ENCODE data around the gene ENKD1. TPM values are rescaled to one million over a fixed set of nuclear protein-coding genes. Genes with fewer than 3 reads are reported as not detected.

Gene ENKD1
- total and polyA plus RNA-seq, 10 of the 15 experiments (the other 5 are each of a cell fraction or from before 2014, with no cell fraction given) = 0.19 to 8.1 (median 2.8) TPM

DNA sequence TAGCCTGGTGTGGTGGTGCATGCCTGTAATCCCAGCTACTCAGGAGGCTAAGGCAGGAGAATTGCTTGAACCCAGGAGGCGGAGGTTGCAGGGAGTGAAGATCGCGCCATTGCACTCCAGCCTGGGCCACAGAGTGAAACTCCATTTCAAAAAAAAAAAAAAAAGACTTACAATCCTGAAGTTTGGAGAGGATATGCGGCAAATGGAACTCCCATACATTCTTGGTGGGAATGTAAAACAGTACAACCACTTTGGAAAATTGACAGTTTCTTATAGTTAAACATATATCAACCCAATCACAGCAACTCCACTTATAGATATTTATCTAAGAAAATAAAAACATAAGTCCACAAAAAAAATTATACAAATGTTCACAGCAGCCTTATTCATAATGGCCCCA, 40.7 kb upstream of the ENKD1 start:
- no peak overlapping the region for H3K4me3 ChIP-seq
- ChIA-PET CTCF (no interaction called here), RAD21 (ENCODE audit: unreplicated experiment) (no interaction called here), SMC1A (ENCODE audit: uncharacterized antibody, unreplicated experiment) (no interaction called here), POLR2A (no interaction called here)
- H4K20me1 ChIP-seq (ENCODE audit: control insufficient read depth, insufficient read depth) = no peaks in the 10 kb centered on the region
- H3K4me2 ChIP-seq (ENCODE audit: control insufficient read depth, insufficient read depth) = no peak overlapping the region
- WGBS (ENCODE audit: insufficient coverage, insufficient replicate concordance, low lambda C conversion rate, missing lambda C conversion rate) = 100% methylated on average over 4 of the region's 4 CpGs
- no peak for DNase-seq (ENCODE audit: low read depth, low spot score)
- H3K9ac ChIP-seq (ENCODE audit: control insufficient read depth, insufficient read depth, low read length) = no peak overlapping the region
- H3K4me1 ChIP-seq (ENCODE audit: control insufficient read depth, insufficient read depth, low read length) = no peaks in the 10 kb centered on the region; the same call in 1 of the 2 replicates
- intact Hi-C loops (cut with micrococcal nuclease; ENCODE audit: unreplicated experiment) = no loop called here
- BruUV-seq (replicated peaks) = no TSS peak
- no peak for TF ChIP-seq RFX5 (IDR thresholded peaks at IDR 0.05; ENCODE audit: low read depth, low read length)
- TF ChIP-seq CHD1 (IDR thresholded peaks at IDR 0.05; ENCODE audit: low read depth, low read length) = no peak
- no peak for TF ChIP-seq SIX5 (IDR thresholded peaks at IDR 0.05; ENCODE audit: low read depth, low read length, severe bottlenecking)
- no peak for FAIRE-seq
- in situ Hi-C loops (cut with MboI) = no loop called here
- H3K27me3 ChIP-seq (replicated peaks in 1 of 2; ENCODE audit: control insufficient read depth in 2 of 2, insufficient read depth in 2 of 2, low read length in 1 of 2) = no peaks in the 10 kb centered on the region
- no peak overlapping the region for H3K27ac ChIP-seq (ENCODE audit: control insufficient read depth, insufficient read depth)
- H3K9me3 ChIP-seq (replicated peaks; ENCODE audit: control insufficient read depth, insufficient read depth, low read length) = no peaks in the 10 kb centered on the region
- no peak overlapping the region for H2AFZ ChIP-seq (ENCODE audit: control insufficient read depth, low read depth, low read length)
- H3K36me3 ChIP-seq (ENCODE audit: control insufficient read depth in 2 of 2, insufficient read depth in 2 of 2, low read length in 1 of 2) = peaks cover 0 to 5% of the 10 kb centered on the region in 2 experiments; a peak in 1 of 4 replicates
- no peaks in the 10 kb centered on the region; the same call in none of the 2 replicates for H3K79me2 ChIP-seq (ENCODE audit: control insufficient read depth, insufficient read depth, low read length)
- no peak for ATAC-seq

DNA sequence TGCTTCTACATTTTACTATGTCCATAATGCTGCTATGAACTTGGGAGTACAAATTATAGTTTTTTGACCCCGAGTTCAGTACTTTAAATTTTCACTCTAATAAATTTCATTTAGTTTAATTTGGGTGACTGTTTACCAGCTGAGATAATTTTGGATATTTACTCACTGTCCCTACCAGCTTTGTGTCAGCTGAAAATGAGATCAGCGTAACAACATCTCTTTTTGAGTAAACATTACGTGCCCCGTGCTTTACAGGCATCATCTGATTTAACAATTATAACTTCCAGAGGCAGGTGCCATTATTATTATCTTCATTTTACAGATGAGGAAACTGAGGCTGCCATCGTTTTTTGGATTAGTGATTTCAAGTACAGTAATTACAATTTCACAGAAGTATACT, 37.6 kb upstream of the ENKD1 start:
- BruUV-seq (replicated peaks) = no TSS peak
- H3K36me3 ChIP-seq (ENCODE audit: control insufficient read depth in 2 of 2, insufficient read depth in 2 of 2, low read length in 1 of 2) = no peaks in the 10 kb centered on the region
- SMC1A ChIA-PET (ENCODE audit: uncharacterized antibody, unreplicated experiment) = no interaction called here
- H3K79me2 ChIP-seq (ENCODE audit: control insufficient read depth, insufficient read depth, low read length) = no peaks in the 10 kb centered on the region; the same call in none of the 2 replicates
- no peaks in the 10 kb centered on the region for H3K27me3 ChIP-seq (replicated peaks in 1 of 2; ENCODE audit: control insufficient read depth in 2 of 2, insufficient read depth in 2 of 2, low read length in 1 of 2)
- intact Hi-C loops (cut with micrococcal nuclease; ENCODE audit: unreplicated experiment) (no loop called here), in situ Hi-C loops (cut with MboI) (no loop called here)
- no peak overlapping the region for H3K4me3 ChIP-seq
- H4K20me1 ChIP-seq (ENCODE audit: control insufficient read depth, insufficient read depth) = no peaks in the 10 kb centered on the region
- 63% methylated on average over 5 of the region's 5 CpGs for WGBS (ENCODE audit: insufficient coverage, insufficient replicate concordance, low lambda C conversion rate, missing lambda C conversion rate)
- no peak overlapping the region for H3K9ac ChIP-seq (ENCODE audit: control insufficient read depth, insufficient read depth, low read length)
- ATAC-seq = no peak
- H3K4me2 ChIP-seq (ENCODE audit: control insufficient read depth, insufficient read depth) = no peak overlapping the region
- CTCF ChIA-PET = interaction anchor here (1.1 to 1.6 kb wide), 3 partner anchors 14 to 31 kb away, joined by 3 to 4 read pairs (median 4); no protein-coding TSS in a partner anchor
- H3K27ac ChIP-seq (ENCODE audit: control insufficient read depth, insufficient read depth) = no peak overlapping the region
- RAD21 ChIA-PET (ENCODE audit: unreplicated experiment) = no interaction called here
- DNase-seq (ENCODE audit: low read depth, low spot score) = no peak
- no peaks in the 10 kb centered on the region; the same call in 2 of the 3 replicates for H3K9me3 ChIP-seq (replicated peaks; ENCODE audit: control insufficient read depth, insufficient read depth, low read length)
- H2AFZ ChIP-seq (ENCODE audit: control insufficient read depth, low read depth, low read length) = no peak overlapping the region
- POLR2A ChIA-PET = interaction anchor here (0.6 kb wide), 2 partner anchors 911 to 1054 kb away, joined by 4 to 5 read pairs; no protein-coding TSS in a partner anchor
- no peak for FAIRE-seq
- H3K4me1 ChIP-seq (ENCODE audit: control insufficient read depth, insufficient read depth, low read length) = no peaks in the 10 kb centered on the region; the same call in 1 of the 2 replicates
- no peak for TF ChIP-seq NBN (IDR thresholded peaks at IDR 0.05)
- TF ChIP-seq CREB1 (IDR thresholded peaks at IDR 0.05; ENCODE audit: low read depth) = no peak
- TF ChIP-seq, protein P1, sequence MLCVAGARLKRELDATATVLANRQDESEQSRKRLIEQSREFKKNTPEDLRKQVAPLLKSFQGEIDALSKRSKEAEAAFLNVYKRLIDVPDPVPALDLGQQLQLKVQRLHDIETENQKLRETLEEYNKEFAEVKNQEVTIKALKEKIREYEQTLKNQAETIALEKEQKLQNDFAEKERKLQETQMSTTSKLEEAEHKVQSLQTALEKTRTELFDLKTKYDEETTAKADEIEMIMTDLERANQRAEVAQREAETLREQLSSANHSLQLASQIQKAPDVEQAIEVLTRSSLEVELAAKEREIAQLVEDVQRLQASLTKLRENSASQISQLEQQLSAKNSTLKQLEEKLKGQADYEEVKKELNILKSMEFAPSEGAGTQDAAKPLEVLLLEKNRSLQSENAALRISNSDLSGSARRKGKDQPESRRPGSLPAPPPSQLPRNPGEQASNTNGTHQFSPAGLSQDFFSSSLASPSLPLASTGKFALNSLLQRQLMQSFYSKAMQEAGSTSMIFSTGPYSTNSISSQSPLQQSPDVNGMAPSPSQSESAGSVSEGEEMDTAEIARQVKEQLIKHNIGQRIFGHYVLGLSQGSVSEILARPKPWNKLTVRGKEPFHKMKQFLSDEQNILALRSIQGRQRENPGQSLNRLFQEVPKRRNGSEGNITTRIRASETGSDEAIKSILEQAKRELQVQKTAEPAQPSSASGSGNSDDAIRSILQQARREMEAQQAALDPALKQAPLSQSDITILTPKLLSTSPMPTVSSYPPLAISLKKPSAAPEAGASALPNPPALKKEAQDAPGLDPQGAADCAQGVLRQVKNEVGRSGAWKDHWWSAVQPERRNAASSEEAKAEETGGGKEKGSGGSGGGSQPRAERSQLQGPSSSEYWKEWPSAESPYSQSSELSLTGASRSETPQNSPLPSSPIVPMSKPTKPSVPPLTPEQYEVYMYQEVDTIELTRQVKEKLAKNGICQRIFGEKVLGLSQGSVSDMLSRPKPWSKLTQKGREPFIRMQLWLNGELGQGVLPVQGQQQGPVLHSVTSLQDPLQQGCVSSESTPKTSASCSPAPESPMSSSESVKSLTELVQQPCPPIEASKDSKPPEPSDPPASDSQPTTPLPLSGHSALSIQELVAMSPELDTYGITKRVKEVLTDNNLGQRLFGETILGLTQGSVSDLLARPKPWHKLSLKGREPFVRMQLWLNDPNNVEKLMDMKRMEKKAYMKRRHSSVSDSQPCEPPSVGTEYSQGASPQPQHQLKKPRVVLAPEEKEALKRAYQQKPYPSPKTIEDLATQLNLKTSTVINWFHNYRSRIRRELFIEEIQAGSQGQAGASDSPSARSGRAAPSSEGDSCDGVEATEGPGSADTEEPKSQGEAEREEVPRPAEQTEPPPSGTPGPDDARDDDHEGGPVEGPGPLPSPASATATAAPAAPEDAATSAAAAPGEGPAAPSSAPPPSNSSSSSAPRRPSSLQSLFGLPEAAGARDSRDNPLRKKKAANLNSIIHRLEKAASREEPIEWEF (IDR thresholded peaks at IDR 0.05; ENCODE audit: insufficient replicate concordance, low read depth, low read length) = no peak
- no peak for TF ChIP-seq NR2C1 (IDR thresholded peaks at IDR 0.05)
- TF ChIP-seq HCFC1 (IDR thresholded peaks at IDR 0.05; ENCODE audit: low read length) = no peak
- TF ChIP-seq, protein P2, sequence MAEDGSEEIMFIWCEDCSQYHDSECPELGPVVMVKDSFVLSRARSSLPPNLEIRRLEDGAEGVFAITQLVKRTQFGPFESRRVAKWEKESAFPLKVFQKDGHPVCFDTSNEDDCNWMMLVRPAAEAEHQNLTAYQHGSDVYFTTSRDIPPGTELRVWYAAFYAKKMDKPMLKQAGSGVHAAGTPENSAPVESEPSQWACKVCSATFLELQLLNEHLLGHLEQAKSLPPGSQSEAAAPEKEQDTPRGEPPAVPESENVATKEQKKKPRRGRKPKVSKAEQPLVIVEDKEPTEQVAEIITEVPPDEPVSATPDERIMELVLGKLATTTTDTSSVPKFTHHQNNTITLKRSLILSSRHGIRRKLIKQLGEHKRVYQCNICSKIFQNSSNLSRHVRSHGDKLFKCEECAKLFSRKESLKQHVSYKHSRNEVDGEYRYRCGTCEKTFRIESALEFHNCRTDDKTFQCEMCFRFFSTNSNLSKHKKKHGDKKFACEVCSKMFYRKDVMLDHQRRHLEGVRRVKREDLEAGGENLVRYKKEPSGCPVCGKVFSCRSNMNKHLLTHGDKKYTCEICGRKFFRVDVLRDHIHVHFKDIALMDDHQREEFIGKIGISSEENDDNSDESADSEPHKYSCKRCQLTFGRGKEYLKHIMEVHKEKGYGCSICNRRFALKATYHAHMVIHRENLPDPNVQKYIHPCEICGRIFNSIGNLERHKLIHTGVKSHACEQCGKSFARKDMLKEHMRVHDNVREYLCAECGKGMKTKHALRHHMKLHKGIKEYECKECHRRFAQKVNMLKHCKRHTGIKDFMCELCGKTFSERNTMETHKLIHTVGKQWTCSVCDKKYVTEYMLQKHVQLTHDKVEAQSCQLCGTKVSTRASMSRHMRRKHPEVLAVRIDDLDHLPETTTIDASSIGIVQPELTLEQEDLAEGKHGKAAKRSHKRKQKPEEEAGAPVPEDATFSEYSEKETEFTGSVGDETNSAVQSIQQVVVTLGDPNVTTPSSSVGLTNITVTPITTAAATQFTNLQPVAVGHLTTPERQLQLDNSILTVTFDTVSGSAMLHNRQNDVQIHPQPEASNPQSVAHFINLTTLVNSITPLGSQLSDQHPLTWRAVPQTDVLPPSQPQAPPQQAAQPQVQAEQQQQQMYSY (CRISPR knock-in tag; IDR thresholded peaks at IDR 0.05) = no peak
- no peak for TF ChIP-seq SIX5 (IDR thresholded peaks at IDR 0.05; ENCODE audit: low read depth, low read length, severe bottlenecking)

All from GM12878 (cell line).